A549 (cell line): ENCODE measurements around the gene GNG4.

Source experiments
- HOXB13 ChIP-seq: fragments of 250-450 bp; sonication (Bioruptor Pico); IDR thresholded peaks from 2 replicates; pipeline ENCODE4 v1.5.0; 2020; ENCODE audit warnings: low read depth, mild to moderate bottlenecking, moderate library complexity
- JUNB ChIP-seq: fragments of >200 bp; sonication (Bioruptor Twin); formaldehyde crosslinking; IDR thresholded peaks from 2 replicates; pipeline ENCODE4 v1.6.1; 2016
- NR3C1 ChIP-seq: fragments of >200 bp; sonication (Bioruptor Twin); formaldehyde crosslinking; IDR thresholded peaks from 3 replicates; pipeline ENCODE4 v1.6.1; 2017
- POLR2A ChIP-seq: IDR thresholded peaks from 2 replicates; pipeline ENCODE4 v1.6.1; 2012; ENCODE audit warnings: mild to moderate bottlenecking, low read length
- RAD21 ChIP-seq, 2 experiments: fragments of >200 bp in 1 of 2; sonication (Bioruptor Twin) in 1 of 2; formaldehyde crosslinking in 1 of 2; IDR thresholded peaks in 1 of 2; conservative IDR thresholded peaks in 1 of 2; 2 replicates in 1 of 2; 3 replicates in 1 of 2; pipeline ENCODE4 v1.6.1; 2012 to 2018; ENCODE audit warnings: inconsistent platforms in 1 of 2
- SMC3 ChIP-seq: fragments of >200 bp; sonication (Bioruptor Twin); formaldehyde crosslinking; IDR thresholded peaks from 3 replicates; pipeline ENCODE4 v1.6.1; 2018; ENCODE audit warnings: inconsistent platforms
- ZFP36 ChIP-seq: fragments of 450-650 bp; IDR thresholded peaks from 2 replicates; pipeline ENCODE4 v1.6.1; 2014; ENCODE audit warnings: borderline replicate concordance; ENCODE audit not compliant: partially characterized antibody
- TF ChIP-seq, protein P1 (sequence below): fragments of >200 bp; sonication (Bioruptor Twin); formaldehyde crosslinking; IDR thresholded peaks from 3 replicates; pipeline ENCODE4 v1.5.1; 2016
- TF ChIP-seq, protein P2 (sequence below): IDR thresholded peaks from 2 replicates; pipeline ENCODE4 v1.6.1; 2012
- TF ChIP-seq, protein P3 (sequence below): fragments of 200-600 bp; sonication (generic); IDR thresholded peaks from 2 replicates; pipeline ENCODE4 v1.6.1; 2016; ENCODE audit warnings: antibody characterized with exemption, mild to moderate bottlenecking, moderate library complexity
- TF ChIP-seq, protein P4 (sequence below): fragments of 450-650 bp; IDR thresholded peaks from 2 replicates; pipeline ENCODE4 v1.6.1; 2014; ENCODE audit warnings: antibody characterized with exemption
- TF ChIP-seq, protein P5 (sequence below): fragments of 250-450 bp; sonication (Bioruptor Pico); IDR thresholded peaks from 2 replicates; pipeline ENCODE4 v1.5.0; 2020; ENCODE audit warnings: low read depth, mild to moderate bottlenecking, moderate library complexity

DNA sequence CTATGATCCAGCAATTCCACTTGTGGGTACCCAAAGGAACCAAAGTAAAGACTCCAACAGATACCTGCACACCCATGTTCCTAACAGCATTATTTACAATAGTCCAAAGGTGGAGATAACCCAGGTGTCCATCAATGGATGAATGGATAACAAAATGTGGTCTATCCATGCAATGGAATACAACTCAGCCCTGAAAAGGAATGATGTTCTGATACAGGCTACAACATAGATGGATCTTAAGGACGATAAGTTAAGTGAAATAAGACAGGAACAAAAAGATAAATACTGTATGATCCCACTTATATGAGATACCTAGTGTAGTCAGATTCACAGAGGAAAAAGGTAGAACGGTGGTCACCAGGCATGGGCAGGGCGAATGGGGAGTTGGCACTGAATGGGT, 69.7 kb downstream of the GNG4 start:
- no peak for TF ChIP-seq ZFP36
- no peak for TF ChIP-seq POLR2A
- TF ChIP-seq, protein P1, sequence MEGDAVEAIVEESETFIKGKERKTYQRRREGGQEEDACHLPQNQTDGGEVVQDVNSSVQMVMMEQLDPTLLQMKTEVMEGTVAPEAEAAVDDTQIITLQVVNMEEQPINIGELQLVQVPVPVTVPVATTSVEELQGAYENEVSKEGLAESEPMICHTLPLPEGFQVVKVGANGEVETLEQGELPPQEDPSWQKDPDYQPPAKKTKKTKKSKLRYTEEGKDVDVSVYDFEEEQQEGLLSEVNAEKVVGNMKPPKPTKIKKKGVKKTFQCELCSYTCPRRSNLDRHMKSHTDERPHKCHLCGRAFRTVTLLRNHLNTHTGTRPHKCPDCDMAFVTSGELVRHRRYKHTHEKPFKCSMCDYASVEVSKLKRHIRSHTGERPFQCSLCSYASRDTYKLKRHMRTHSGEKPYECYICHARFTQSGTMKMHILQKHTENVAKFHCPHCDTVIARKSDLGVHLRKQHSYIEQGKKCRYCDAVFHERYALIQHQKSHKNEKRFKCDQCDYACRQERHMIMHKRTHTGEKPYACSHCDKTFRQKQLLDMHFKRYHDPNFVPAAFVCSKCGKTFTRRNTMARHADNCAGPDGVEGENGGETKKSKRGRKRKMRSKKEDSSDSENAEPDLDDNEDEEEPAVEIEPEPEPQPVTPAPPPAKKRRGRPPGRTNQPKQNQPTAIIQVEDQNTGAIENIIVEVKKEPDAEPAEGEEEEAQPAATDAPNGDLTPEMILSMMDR: no peak
- TF ChIP-seq, protein P2, sequence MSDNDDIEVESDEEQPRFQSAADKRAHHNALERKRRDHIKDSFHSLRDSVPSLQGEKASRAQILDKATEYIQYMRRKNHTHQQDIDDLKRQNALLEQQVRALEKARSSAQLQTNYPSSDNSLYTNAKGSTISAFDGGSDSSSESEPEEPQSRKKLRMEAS: no peak
- no peak for TF ChIP-seq RAD21 (conservative IDR thresholded peaks at IDR 0.05 in 1 of 2, IDR thresholded peaks at IDR 0.05 in 1 of 2)
- no peak for TF ChIP-seq JUNB
- TF ChIP-seq, protein P3, sequence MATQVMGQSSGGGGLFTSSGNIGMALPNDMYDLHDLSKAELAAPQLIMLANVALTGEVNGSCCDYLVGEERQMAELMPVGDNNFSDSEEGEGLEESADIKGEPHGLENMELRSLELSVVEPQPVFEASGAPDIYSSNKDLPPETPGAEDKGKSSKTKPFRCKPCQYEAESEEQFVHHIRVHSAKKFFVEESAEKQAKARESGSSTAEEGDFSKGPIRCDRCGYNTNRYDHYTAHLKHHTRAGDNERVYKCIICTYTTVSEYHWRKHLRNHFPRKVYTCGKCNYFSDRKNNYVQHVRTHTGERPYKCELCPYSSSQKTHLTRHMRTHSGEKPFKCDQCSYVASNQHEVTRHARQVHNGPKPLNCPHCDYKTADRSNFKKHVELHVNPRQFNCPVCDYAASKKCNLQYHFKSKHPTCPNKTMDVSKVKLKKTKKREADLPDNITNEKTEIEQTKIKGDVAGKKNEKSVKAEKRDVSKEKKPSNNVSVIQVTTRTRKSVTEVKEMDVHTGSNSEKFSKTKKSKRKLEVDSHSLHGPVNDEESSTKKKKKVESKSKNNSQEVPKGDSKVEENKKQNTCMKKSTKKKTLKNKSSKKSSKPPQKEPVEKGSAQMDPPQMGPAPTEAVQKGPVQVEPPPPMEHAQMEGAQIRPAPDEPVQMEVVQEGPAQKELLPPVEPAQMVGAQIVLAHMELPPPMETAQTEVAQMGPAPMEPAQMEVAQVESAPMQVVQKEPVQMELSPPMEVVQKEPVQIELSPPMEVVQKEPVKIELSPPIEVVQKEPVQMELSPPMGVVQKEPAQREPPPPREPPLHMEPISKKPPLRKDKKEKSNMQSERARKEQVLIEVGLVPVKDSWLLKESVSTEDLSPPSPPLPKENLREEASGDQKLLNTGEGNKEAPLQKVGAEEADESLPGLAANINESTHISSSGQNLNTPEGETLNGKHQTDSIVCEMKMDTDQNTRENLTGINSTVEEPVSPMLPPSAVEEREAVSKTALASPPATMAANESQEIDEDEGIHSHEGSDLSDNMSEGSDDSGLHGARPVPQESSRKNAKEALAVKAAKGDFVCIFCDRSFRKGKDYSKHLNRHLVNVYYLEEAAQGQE: no peak
- TF ChIP-seq, protein P4, sequence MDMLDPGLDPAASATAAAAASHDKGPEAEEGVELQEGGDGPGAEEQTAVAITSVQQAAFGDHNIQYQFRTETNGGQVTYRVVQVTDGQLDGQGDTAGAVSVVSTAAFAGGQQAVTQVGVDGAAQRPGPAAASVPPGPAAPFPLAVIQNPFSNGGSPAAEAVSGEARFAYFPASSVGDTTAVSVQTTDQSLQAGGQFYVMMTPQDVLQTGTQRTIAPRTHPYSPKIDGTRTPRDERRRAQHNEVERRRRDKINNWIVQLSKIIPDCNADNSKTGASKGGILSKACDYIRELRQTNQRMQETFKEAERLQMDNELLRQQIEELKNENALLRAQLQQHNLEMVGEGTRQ: no peak
- TF ChIP-seq, protein P5, sequence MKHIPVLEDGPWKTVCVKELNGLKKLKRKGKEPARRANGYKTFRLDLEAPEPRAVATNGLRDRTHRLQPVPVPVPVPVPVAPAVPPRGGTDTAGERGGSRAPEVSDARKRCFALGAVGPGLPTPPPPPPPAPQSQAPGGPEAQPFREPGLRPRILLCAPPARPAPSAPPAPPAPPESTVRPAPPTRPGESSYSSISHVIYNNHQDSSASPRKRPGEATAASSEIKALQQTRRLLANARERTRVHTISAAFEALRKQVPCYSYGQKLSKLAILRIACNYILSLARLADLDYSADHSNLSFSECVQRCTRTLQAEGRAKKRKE (CRISPR knock-in tag): no peak
- TF ChIP-seq HOXB13 (CRISPR knock-in tag): no peak
- TF ChIP-seq SMC3: no peak
- TF ChIP-seq NR3C1: no peak
